K562 (cell line): ENCODE measurements around the gene MGAT4B. TPM values are rescaled to one million over a fixed set of nuclear protein-coding genes. Genes with fewer than 3 reads are reported as not detected.
A peak's percentile ranks its signal among the peaks of the same experiment; 100 is the strongest.

Source experiments
- ATAC-seq: fragments of 200-7000 bp; cut with Tn5 transposase; 3 replicates; pipeline ENCODE4 v1.9.1; 2020; ENCODE audit warnings: moderate library complexity
- BruUV-seq: library from RNA; stranded (reverse); fragments of 400-500 nt; replicated peaks from 2 replicates; lab custom pipeline; 2021; lab: Mats Ljungman, UMichigan
- CTCF ChIA-PET: fragments of 300-600 bp; formaldehyde crosslinking; extraction: SDS; loops from one replicate; lab custom pipeline; 2021; ENCODE audit warnings: low intra/inter-chr PET ratio; lab: Yijun Ruan, JAX
- POLR2A ChIA-PET: fragments of 300-600, 350-650 bp; sonication (Branson Sonifier 250); formaldehyde crosslinking; extraction: SDS; loops from one replicate; lab custom pipeline; 2021; ENCODE audit warnings: antibody characterized with exemption, inconsistent platforms; lab: Yijun Ruan, JAX
- DNase-seq, 4 experiments: peaks; one replicate each; pipeline versions ENCODE4 v3.0.0 to v3.0.0-alpha.2; 2011 to 2018; ENCODE audit warnings: low spot score in 3 of 4, mixed read lengths in 3 of 4; ENCODE audit errors: extremely low read depth in 1 of 4
- FAIRE-seq: peaks from 2 replicates; lab custom pipeline; 2011; peaks lifted over from hg19 to GRCh38; lab: Jason Lieb, UNC
- H2AFZ ChIP-seq: 2 replicates; pipeline ENCODE4 v1.6.0; 2011; ENCODE audit warnings: low read depth, low read length, control low read depth, inconsistent platforms
- H3K27ac ChIP-seq: fragments of 200-600 bp; 3 replicates; pipeline ENCODE4 v1.8.0; 2011; ENCODE audit warnings: low read depth, mild to moderate bottlenecking, control low read depth, inconsistent platforms, low read length, moderate library complexity, mixed read lengths; ENCODE audit errors: extremely low read depth
- H3K27me3 ChIP-seq, 2 experiments: fragments of 300-600 bp in 1 of 2; 2 replicates in 1 of 2; 3 replicates in 1 of 2; pipeline versions ENCODE4 v1.6.0 to v1.8.0; 2011; ENCODE audit warnings: inconsistent platforms in 2 of 2, low read length in 2 of 2, mild to moderate bottlenecking in 1 of 2, mixed read lengths in 1 of 2, moderate library complexity in 1 of 2; ENCODE audit not compliant: control insufficient read depth in 2 of 2, insufficient read depth in 2 of 2
- H3K36me3 ChIP-seq: fragments of 300-600 bp; 3 replicates; pipeline ENCODE4 v1.8.0; 2011; ENCODE audit warnings: mild to moderate bottlenecking, low read length, inconsistent platforms; ENCODE audit not compliant: control insufficient read depth, insufficient read depth
- H3K4me1 ChIP-seq, 2 experiments: fragments of 200-600 bp in 1 of 2; replicated peaks in 1 of 2; 2 replicates in 1 of 2; 3 replicates in 1 of 2; pipeline versions ENCODE4 v1.5.1 to v1.8.0; 2011; ENCODE audit warnings: inconsistent platforms in 2 of 2, low read length in 2 of 2, mild to moderate bottlenecking in 1 of 2, mixed read lengths in 1 of 2, moderate library complexity in 1 of 2; ENCODE audit not compliant: control insufficient read depth in 2 of 2, insufficient read depth in 2 of 2
- H3K4me2 ChIP-seq: 2 replicates; pipeline ENCODE4 v1.6.1; 2011; ENCODE audit warnings: low read length, control low read depth, inconsistent platforms, mixed read lengths; ENCODE audit not compliant: insufficient read depth
- H3K4me3 ChIP-seq: fragments of 200-600 bp; sonication (generic), shearing (Covaris generic); 2 replicates; pipeline ENCODE4 v1.5.1; 2016; ENCODE audit warnings: control low read depth, inconsistent platforms
- H3K79me2 ChIP-seq: fragments of 200-600 bp; 3 replicates; pipeline ENCODE4 v1.8.0; 2011; ENCODE audit warnings: low read length, inconsistent platforms; ENCODE audit not compliant: control insufficient read depth, insufficient read depth
- H3K9ac ChIP-seq, 2 experiments: 2 replicates each; pipeline versions ENCODE4 v1.6.0 to v1.6.1; 2011; ENCODE audit warnings: low read depth in 2 of 2, low read length in 2 of 2, control low read depth in 1 of 2, inconsistent platforms in 1 of 2, mild to moderate bottlenecking in 1 of 2, mixed read lengths in 1 of 2; ENCODE audit not compliant: insufficient read depth in 1 of 2
- H3K9me1 ChIP-seq: one replicate; pipeline ENCODE4 v1.6.0; 2011; ENCODE audit warnings: inconsistent platforms, mild to moderate bottlenecking, low read length, moderate library complexity; ENCODE audit not compliant: control insufficient read depth, insufficient read depth
- H3K9me3 ChIP-seq: replicated peaks from 2 replicates; pipeline ENCODE4 v1.5.1; 2011; ENCODE audit warnings: low read depth, low read length, inconsistent platforms; ENCODE audit not compliant: control insufficient read depth, insufficient read depth
- H4K20me1 ChIP-seq: replicated peaks from 2 replicates; pipeline ENCODE4 v1.6.1; 2011; ENCODE audit warnings: low read length, inconsistent platforms, mixed read lengths; ENCODE audit not compliant: control insufficient read depth, insufficient read depth
- CHD4 ChIP-seq: fragments of 200-600 bp; sonication (generic); IDR thresholded peaks from 3 replicates; pipeline ENCODE4 v1.6.1; 2012; ENCODE audit warnings: low read depth, mild to moderate bottlenecking, mixed read lengths, low read length, inconsistent platforms; ENCODE audit not compliant: insufficient read depth, insufficient replicate concordance, poor library complexity, severe bottlenecking
- ESRRB ChIP-seq: fragments of 250-450 bp; sonication (Bioruptor Pico); IDR thresholded peaks from 2 replicates; pipeline ENCODE4 v1.5.0; 2020; ENCODE audit warnings: mild to moderate bottlenecking, moderate library complexity, borderline replicate concordance
- NFRKB ChIP-seq: fragments of 450-650 bp; IDR thresholded peaks from 2 replicates; pipeline ENCODE4 v1.6.1; 2016; ENCODE audit warnings: low read depth
- POLR2G ChIP-seq: fragments of 200-400 bp; formaldehyde crosslinking; IDR thresholded peaks from 2 replicates; pipeline ENCODE4 v1.6.1; 2017; ENCODE audit warnings: low read depth, mild to moderate bottlenecking, antibody characterized with exemption, low read length, moderate library complexity
- WGBS: fragments of 100-300 bp; shearing (Covaris generic); methylation state at CpG from one replicate; pipeline ENCODE4 v1.1.6; 2016; ENCODE audit warnings: low coverage, mixed read lengths; ENCODE audit not compliant: insufficient coverage; ENCODE audit errors: missing lambda C conversion rate; 5-methylcytosine and 5-hydroxymethylcytosine counted together
- in situ Hi-C: fragments of 300-500 bp; cut with MboI; formaldehyde crosslinking; loops from 4 replicates; pipeline ENCODE4 v1.15.0; 2018; ENCODE audit warnings: inconsistent platforms, mixed read lengths
- intact Hi-C: fragments of 100-400 bp; cut with micrococcal nuclease; formaldehyde crosslinking; loops from 2 replicates; pipeline ENCODE4 v1.14.2; 2022
- polyA plus RNA-seq, 8 experiments: library from polyadenylated mRNA; depleted of rRNA in 4 of 8; stranded (reverse) in 5 of 8; unstranded in 3 of 8; fragments of >200 nt; fragmentation: Nextera tagmentation in 2 of 8; fragmentation: Illumina TruSeq in 1 of 8; extraction: Ambion mirVana in 2 of 8; extraction: Trizol in 1 of 8; gene quantifications; 2 replicates each; pipeline versions ENCODE4 v1.2.1 to v1.2.3, GENCODE V29; 2011 to 2014; ENCODE audit warnings: inconsistent platforms in 1 of 8, missing spikeins in 1 of 8
- total RNA-seq, 7 experiments: library from RNA; depleted of rRNA in 6 of 7; stranded (reverse); fragments of >200 nt in 6 of 7; fragmentation: Illumina TruSeq in 2 of 7; extraction: Trizol in 2 of 7; gene quantifications; 2 replicates each; pipeline versions ENCODE4 v1.2.1 to v1.2.3, GENCODE V29; 2011 to 2021; ENCODE audit warnings: low replicate concordance in 1 of 7
- TF ChIP-seq, protein P1 (sequence below): IDR thresholded peaks from 3 replicates; pipeline ENCODE4 v1.6.1; 2011; ENCODE audit warnings: borderline replicate concordance, mild to moderate bottlenecking, moderate library complexity; ENCODE audit not compliant: insufficient read length; ENCODE audit errors: extremely low read depth

The MGAT4B gene
- total and polyA plus RNA-seq, 9 of the 15 experiments (the other 6 are each of a cell fraction or from before 2014, with no cell fraction given): 0.34 to 133 (median 75.4) TPM

DNA sequence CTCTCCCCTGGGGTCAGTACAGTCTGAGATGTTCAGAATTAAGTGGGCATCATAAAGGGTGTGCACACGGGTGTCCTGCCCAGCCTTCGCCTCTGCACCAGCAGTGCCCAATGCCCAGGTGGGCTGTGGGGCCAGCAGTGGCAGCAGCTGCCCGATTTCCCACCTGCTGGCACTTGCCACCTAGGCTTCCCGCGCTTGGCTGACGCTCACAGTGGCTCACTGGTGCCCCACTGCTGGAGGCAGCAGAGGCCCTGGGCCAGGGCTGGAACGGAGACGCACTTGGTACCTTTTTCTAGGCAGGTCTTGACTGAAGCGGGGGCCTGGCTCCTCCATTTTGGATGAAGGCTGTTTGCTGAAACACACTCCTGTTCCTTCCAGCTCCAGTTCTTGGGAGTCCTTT lies 35.0 kb upstream of the MGAT4B start (continued):
- no peak for TF ChIP-seq NFRKB

DNA sequence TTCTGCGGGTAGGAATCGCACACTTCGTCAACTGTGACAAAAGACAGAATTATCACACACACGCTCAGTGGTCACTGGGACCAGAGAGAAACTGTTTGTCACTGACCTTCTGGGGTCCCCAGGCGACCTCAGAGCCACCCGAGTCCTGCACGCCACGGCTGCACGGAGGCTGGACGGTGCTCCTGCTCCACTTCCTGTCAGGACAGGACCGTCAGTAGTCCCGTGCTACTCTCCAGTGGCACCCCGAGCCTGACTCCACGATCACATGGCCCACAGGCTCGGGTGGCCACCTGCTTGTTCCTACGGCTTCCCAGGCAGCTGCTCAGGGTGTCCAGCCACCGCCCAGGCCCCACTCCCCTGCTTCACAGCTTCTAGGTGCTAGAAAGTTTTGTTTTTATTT lies 34.1 kb upstream of the MGAT4B start:
- Histone ChIP-seq H3K9me1 (no peaks in the 10 kb centered on the region), H3K9ac (no peak overlapping the region), H4K20me1 (peaks cover 4% of the 10 kb centered on the region; the same call in 1 of the 2 replicates), H3K79me2 (no peaks in the 10 kb centered on the region), H3K36me3 (peaks cover 51% of the 10 kb centered on the region; the same call in 2 of the 3 replicates), H3K4me2 (no peak overlapping the region), H3K27ac (no peak overlapping the region), H3K9me3 (no peaks in the 10 kb centered on the region), H3K4me1 (peaks cover 0 to 13% of the 10 kb centered on the region in 2 experiments; a peak in 3 of 5 replicates), H3K4me3 (no peak overlapping the region), H3K27me3 (no peaks in the 10 kb centered on the region), H2AFZ (no peak overlapping the region)
- intact Hi-C loops: no loop called here
- ATAC-seq: no peak
- 89% methylated on average over 17 of the region's 17 CpGs for WGBS
- no peak for DNase-seq
- BruUV-seq: no TSS peak
- in situ Hi-C loops: no loop called here
- CTCF ChIA-PET: no interaction called here
- TF ChIP-seq POLR2G (peak; percentile 44; the same call in 1 of the 2 replicates), CHD4 (no peak), ESRRB (CRISPR knock-in tag) (no peak)
- TF ChIP-seq, protein P1, sequence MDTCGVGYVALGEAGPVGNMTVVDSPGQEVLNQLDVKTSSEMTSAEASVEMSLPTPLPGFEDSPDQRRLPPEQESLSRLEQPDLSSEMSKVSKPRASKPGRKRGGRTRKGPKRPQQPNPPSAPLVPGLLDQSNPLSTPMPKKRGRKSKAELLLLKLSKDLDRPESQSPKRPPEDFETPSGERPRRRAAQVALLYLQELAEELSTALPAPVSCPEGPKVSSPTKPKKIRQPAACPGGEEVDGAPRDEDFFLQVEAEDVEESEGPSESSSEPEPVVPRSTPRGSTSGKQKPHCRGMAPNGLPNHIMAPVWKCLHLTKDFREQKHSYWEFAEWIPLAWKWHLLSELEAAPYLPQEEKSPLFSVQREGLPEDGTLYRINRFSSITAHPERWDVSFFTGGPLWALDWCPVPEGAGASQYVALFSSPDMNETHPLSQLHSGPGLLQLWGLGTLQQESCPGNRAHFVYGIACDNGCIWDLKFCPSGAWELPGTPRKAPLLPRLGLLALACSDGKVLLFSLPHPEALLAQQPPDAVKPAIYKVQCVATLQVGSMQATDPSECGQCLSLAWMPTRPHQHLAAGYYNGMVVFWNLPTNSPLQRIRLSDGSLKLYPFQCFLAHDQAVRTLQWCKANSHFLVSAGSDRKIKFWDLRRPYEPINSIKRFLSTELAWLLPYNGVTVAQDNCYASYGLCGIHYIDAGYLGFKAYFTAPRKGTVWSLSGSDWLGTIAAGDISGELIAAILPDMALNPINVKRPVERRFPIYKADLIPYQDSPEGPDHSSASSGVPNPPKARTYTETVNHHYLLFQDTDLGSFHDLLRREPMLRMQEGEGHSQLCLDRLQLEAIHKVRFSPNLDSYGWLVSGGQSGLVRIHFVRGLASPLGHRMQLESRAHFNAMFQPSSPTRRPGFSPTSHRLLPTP: no peak
- POLR2A ChIA-PET: interaction anchor here (1.0 kb wide), 1 partner anchor 233 kb away, joined by 3 read pairs; no protein-coding TSS in a partner anchor
- no peak for FAIRE-seq
